Ishikawa (cell line): ENCODE results near the gene SAT1.

ENCODE experiments used
- EP300 ChIP-seq: IDR thresholded peaks from 2 replicates; pipeline ENCODE4 v1.6.1; 2012; ENCODE audit warnings: borderline replicate concordance
- NFIC ChIP-seq: IDR thresholded peaks from 2 replicates; pipeline ENCODE4 v1.6.1; 2012
- TEAD4 ChIP-seq: IDR thresholded peaks from 2 replicates; pipeline ENCODE4 v1.6.1; 2012

DNA sequence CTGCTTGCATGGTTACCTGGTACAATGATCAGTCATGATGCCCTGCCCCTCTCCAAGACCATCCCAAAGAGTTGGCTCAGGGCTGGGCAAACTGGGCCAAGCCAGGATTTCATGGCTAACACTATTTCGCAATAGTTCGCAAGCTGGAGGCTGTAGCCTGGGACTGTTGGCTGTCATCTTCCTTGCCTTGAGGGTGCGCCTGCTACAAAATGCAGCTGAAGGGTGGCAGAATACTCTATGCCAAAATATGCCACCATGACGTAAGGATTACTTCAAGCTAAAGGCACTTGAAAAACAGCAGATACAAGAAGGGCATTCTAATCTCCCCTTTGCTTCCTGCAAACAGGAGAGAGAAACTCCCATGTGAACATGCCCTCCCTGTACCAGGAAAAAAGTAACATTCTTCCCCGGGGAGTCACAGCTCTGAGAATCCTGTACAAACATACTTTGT is 21.0 kb downstream of the SAT1 start:
- TF ChIP-seq NFIC (no peak), TEAD4 (no peak), EP300 (no peak)
